GM18517 (cell line): Measurements from ENCODE around the gene SH3RF3.

ENCODE experiments used
- ATAC-seq: cut with Tn5 transposase; IDR thresholded peaks from one replicate; pipeline ENCODE4 v1.9.1; 2021; ENCODE audit warnings: mild to moderate bottlenecking, moderate library complexity; ENCODE audit not compliant: unreplicated experiment

SH3RF3 gene

GRCh38 chr2:109402180-109402579, 273.2 kb downstream of the SH3RF3 start:
- ATAC-seq = no peak

DNA sequence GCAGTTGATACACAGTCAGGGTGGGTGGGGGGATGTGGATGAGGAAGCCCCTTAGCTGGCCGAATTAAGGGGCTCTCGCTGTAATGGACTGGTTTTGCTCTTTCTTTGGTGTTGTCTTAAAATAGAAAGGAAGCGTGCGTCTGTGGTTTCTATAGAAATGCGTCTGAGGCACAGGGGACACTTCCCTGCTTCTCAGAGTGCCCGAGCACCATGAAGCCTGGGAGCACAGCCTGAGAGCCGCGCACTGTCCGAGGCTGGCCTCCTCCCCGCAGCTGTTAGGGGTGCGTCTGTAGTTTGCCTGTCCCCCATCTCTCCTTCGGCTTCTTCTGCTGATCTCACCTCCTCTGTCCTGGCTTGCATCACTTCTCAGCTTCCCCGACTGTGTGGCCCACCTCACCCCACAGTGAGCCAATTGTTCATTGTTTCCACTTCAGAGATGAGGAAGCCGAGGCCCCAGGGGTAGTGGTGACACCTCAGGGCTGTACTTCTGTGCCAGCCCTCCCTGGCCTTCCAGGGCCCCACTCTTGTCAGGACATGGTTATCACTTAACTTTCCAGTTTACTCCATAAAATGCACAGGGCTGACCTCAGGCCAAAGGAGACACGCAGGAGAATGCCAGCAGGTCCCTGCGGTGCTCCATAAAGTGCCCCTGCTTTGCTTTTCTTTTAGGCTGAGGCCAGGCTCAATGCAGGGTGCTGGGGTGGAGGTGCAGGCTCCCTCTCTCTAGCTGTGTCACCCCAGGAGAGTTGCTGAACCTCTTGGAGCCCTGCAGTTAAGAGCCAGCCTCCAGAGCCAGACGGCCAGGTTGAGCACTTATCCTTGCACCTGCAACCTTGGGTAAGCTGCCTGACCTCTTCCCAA, 274.2 kb downstream of the SH3RF3 start:
- ATAC-seq = no peak

DNA sequence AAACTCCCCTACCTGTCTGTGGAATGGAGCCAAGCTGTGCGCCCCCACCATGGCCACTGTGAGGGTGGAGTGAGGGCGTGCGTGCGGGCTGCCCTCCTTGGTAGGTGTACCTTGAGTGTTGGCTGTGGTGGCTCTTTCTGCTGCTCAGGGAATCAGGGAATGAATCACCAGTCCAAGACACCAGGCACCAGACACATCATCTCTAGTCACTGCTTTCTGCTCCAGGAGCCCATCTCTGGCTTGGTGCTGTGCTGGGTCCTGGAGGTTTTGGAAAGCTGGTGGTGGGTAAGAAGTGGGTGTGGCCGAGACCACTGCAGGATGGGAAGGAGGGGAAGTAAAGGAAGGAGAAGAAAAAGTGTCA, 274.8 kb downstream of the SH3RF3 start:
- no peak for ATAC-seq

DNA sequence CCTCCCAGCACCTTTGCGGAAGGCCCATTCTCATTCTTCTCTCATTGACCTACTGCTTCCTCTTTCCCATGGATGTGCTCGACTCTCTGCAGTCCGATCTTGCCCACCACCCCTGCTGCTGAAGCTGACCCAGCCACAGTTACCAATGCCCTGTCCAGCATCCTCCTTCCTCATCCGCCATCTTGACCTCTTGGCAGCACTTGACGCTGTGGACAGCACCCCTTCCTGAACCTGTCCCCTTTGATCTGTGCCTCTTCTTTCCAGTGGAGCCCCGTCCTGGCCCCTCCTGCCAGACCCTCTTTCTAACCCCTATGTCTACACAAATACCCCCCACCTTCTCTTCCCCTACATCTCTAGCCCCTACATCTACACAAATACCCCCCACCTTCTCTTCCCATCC, 275.7 kb downstream of the SH3RF3 start:
- ATAC-seq = no peak

- no peak for ATAC-seq
Measured at GRCh38 chr2:109405873-109406272, 276.9 kb downstream of the SH3RF3 start.

DNA sequence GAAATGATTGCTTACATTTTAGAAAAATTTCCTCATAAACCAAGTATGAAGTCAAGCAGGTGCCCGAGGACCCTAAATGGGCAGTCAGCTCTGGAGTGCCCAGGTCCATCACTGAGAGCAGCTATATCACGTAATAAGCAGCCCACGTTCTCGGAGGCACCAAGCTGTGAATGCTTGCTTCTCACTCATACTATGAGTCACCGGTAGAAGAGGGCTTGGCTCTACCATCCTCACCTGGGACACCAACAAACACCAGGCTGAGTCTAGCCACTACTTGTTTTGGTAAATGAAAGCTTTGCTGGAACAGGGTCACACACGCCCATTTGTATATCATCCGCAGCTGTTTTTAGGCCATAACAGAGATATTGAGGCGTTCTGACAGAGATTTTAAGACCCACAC, 277.3 kb downstream of the SH3RF3 start:
- ATAC-seq = no peak

DNA sequence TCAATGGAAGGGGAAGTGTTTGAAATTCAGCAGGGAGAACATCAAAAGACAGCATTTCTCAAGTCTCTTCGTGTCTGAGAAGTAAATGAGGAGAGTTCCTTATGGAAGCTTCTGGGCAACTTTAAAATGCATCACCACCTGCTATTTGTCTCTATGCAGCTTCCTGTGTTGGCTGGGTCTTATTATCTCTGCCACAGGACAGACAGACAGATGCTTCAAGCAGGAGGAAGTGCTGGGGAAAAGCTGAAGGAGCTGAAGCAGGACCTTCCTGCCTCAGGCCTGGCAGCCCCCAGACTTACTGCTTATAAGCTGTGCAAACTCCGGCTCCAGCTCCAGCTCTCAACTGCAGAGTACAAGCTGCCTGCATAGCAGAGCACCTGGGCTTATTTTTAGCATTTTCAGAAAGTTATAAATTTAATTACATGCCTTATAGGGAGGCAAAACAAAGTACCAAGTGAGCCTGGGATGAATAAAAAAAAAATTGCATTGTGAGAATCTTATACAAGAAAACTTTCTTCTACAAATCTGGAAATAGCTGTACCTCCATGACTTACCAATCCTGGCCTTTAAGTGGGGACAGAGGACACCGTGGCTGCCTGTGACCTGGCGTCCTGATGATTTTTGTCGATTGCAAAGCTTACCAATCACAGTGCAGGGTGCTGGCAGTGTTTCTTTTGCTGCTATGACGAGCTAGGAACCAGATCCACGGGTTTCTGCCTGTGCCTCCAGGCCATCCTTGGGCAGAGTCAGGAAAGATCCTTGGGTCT, 278.5 kb downstream of the SH3RF3 start:
- no peak for ATAC-seq

DNA sequence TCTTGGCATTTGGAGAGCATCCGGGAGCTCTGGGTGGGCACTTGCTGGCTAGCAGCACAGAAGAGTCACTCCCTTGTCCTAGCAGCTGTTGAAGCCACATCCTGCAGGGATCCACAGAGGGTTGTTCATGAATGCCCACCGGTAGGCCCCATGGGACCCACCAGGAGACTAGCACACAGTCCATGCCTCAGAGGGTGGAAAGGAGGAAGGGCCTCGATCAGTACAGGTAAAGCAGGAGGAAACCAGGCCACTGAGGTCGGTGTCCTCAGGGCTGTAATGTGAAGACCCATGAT, 279.0 kb downstream of the SH3RF3 start:
- ATAC-seq = no peak

GRCh38 chr2:109409321-109410038, 280.5 kb downstream of the SH3RF3 start:
- no peak for ATAC-seq

- ATAC-seq = no peak
Measured at GRCh38 chr2:109410039-109410815, 281.2 kb downstream of the SH3RF3 start.

- ATAC-seq = no peak
Measured at GRCh38 chr2:109411640-109412325, 282.8 kb downstream of the SH3RF3 start.

GRCh38 chr2:109415581-109416013, 286.6 kb downstream of the SH3RF3 start:
- ATAC-seq = no peak

DNA sequence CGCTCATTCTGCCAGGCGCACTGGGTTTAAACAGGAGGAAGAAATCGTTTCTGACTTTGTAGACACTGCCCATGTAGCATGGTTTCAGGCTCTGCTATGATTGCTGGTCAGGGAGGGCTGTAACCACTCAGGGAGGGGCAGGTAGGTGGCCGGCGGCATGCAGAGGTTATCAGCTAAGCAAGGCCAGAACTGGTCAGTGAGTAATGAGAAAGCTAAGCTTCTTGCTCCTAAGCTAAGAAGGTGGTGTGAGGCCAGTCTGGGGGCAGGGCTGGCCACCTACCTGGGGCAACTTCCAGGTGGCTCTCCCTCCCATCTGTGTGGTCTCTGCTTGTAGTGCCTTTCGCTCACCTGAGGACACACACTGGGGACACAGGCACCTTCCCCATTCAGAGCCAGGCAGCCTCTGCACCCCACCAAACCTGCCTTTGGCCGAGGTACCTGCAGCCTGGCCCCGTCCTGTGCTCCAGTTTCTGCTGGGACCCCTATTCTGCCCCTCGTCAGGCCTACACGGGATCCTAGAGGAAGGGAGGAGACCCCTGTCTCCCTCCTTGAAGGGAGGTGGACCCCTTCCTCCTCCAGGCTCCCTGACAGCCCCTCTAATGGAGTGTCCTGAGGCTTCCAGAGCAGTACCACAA, 288.8 kb downstream of the SH3RF3 start:
- ATAC-seq = no peak

DNA sequence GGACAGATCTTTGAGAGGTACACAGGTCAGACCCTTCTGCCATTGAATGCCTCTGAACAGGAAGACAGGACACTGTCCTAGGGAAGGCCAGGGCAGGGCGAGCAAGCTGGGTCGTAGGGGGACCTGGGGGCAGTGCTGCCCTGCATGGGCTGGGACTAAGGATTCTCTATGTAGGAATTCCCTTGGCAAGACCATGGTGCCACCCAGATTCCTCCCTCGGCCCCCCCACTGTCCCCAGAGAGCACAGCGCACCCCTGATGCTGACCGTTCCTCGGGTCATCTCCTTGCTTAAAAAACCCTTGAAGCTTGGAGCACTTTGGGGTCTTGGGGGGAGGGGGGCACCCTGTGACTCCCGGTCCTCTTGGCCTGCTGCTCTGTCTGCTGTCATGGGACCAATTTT, 289.7 kb downstream of the SH3RF3 start:
- ATAC-seq = no peak

DNA sequence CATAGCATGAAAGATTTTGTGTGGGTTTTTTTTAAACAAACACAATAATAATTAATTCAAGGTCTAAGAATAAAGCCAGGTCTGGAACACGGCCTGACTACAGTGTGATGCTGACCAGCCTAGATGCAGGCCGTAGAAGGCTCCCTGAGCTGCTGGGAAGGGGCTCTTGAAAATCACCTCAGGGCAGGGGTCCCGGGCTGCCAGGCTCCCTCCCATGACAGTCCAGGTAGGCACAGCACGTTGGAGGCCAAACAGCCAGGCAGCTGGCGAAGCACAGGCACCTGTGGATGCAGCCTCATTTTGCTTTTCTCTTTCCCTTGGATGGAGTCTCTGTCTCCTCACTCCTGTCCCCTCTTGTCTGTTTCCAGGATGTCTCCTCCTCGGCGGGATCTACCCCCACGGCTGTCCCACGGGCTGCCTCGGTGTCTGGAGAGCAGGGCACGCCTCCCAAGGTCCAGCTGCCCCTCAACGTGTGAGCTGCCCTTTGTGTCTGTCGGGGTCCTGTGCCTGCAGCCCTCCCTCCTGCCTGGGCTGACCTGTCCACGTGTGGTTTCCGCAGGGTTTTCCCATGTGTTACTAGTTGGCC, 290.3 kb downstream of the SH3RF3 start:
- no peak for ATAC-seq

DNA sequence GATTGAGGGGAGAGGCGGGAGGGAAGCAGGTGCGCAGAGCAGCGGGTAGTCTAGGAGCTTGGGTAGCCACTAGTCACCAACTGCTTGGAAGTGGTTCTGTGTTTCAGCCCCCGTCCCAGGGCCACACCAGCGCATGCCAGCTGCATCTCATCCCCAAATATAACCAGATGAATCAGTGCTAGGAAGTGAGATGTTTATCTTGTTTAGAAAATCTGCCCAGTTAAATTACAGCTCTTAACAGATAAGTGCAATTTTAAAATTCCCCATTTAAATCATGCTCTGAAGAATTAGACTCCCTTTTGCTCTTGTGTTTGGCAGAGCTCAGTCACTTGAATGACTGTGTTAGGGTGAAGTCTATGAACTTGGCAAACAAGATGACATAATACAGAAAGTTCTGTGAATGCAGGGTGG, 291.0 kb downstream of the SH3RF3 start:
- no peak for ATAC-seq

DNA sequence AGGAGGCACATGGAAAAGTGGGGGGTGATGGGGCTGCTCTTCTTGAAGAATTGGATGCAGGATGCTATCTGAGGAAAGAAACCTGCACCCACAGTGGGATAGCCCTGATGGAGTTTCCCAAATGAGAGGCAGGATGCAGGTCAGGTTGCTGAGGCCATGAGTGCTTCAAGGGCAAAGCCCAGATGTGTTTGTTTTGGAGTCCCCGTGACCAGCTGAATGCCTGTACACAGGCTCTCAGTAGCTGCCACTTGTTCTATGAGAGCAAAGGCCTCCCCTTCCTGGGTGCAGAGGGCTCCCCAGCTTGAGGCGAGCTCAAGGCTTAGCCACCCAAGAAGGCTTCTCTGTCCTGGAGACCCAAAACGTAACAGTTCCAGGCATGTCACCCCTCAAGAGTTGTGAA, 292.1 kb downstream of the SH3RF3 start:
- ATAC-seq = no peak

DNA sequence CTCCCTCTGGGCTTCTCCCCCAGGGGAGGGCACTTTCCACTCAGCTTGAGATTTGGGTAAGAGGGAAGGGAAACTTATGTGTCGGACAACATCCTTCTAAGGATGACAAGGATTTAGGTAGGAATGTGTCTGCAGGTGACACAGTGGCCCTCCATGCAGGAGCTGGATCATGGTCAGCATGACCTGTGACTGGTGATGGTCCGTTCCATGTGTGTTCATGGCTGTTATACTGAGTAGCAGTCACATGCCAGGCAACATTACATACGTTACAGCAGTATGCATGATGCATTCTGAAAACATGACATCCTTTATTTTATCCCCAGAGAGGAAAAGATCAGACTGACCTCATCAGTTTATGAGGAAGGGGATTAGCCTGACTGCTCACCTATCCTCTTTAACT, 292.6 kb downstream of the SH3RF3 start:
- ATAC-seq = no peak

- no peak for ATAC-seq
Measured at GRCh38 chr2:109422071-109422757, 293.2 kb downstream of the SH3RF3 start.
